ENCODE measurements around the gene RALGPS2. TPM values are rescaled to one million over a fixed set of nuclear protein-coding genes. Genes with fewer than 3 reads are reported as not detected.

The RALGPS2 gene, protein sequence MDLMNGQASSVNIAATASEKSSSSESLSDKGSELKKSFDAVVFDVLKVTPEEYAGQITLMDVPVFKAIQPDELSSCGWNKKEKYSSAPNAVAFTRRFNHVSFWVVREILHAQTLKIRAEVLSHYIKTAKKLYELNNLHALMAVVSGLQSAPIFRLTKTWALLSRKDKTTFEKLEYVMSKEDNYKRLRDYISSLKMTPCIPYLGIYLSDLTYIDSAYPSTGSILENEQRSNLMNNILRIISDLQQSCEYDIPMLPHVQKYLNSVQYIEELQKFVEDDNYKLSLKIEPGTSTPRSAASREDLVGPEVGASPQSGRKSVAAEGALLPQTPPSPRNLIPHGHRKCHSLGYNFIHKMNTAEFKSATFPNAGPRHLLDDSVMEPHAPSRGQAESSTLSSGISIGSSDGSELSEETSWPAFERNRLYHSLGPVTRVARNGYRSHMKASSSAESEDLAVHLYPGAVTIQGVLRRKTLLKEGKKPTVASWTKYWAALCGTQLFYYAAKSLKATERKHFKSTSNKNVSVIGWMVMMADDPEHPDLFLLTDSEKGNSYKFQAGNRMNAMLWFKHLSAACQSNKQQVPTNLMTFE
- total RNA-seq, result 64.8 TPM

DNA sequence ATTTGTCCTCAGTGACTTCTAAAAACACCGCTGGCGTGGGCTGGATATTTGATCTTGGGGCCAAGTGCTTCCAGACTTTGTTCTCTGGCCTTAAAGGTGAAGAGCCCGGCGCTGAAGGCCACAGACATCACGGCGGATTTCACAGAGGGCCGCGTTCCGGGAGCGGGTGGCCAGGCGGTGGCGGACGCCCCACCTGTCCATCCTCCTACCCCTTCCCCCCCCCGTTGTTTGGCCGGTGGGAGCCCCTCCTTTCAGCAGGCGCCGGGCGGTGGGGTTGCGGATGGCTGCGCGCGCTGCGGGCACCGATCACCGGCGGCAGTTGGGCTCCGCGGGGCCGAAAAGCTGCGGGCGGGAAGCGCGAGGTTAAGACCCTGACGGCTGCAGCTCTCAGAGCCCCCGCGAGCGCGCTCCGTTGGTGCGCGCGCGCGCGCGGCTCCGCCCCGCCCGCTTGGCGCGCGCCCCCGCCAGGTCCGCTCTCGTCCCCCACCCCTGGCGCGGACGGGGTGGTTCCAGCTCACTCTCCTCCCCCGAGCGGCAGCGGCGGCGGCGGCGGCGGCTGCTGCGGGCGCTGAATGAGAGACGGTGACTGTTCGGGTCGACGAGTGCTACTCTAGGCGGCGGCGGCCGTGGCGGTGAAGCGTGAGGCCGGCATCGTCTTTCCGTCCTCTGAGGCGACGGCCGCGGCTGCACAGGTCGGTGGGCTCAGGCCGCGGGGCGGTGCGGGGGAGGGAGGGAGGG lies at the start of gene RALGPS2:
TSS of gene RALGPS2 (plus strand) at position 517 of the 738 bp plus-strand sequence. CDS start 51,521 bp downstream, outside the sequence.
- FAIRE-seq, result no peak
- DNase-seq (ENCODE audit: low spot score in 2 of 2), result peak; percentile 77 to 78

DNA sequence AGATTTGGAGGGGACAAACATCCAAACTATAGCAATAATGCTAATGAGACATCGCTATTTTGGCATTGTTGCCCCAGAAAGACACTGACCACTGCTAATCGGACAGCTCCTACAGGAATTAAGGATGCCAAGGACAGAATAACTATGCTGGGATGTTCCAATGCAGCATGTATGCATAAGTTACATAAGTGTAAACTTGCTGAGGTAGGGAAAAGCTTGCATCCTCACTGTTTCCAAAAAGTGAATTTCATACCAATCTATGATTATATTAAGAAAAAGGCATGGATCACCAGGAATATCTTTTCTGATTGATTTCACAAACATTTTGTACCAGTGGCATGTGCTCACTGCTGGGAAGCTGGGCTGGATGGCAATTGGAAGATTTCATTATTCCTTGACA lies 45.8 kb upstream of the RALGPS2 start:
- no peak for FAIRE-seq
- DNase-seq (ENCODE audit: low spot score in 2 of 2), result no peak

DNA sequence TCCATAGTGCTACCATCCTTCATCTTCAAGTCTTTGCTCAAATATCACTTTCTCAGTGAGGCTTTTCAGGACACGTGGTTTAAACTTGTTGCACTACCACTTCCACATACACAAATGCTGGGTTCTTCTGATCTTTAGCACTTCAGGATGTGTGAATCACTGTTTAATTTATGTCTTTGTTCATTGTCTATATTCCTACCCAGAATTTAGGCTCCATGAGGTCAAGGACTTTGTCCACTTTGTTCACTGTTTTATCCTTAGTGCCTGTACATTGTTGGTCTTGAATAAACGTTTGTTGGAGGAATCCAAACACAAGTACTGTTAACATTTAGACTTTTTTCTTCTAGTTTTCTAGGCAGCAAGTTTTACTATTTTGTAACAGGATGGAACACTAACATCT lies 42.6 kb upstream of the RALGPS2 start:
- DNase-seq (ENCODE audit: low spot score in 2 of 2) (no peak), FAIRE-seq (no peak)

DNA sequence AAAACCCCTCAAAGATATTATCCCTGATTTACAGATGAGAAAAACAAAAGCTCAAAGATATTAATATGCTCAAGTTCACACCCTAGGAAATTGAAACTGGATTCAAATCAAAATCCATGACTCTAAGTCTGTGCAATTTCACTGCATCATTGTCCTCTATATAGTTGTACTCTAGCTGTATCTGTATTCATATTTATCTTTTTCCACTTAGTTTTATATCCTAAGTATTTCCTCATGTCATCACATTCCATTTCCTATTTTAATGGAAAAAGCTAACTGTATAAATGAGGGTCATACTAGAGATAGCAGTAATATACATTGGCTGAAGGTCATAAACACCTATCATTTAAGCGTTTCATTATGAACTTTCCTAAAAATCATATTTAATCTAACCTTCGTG lies 42.2 kb upstream of the RALGPS2 start:
- no peak for DNase-seq (ENCODE audit: low spot score in 2 of 2)
- no peak for FAIRE-seq

DNA sequence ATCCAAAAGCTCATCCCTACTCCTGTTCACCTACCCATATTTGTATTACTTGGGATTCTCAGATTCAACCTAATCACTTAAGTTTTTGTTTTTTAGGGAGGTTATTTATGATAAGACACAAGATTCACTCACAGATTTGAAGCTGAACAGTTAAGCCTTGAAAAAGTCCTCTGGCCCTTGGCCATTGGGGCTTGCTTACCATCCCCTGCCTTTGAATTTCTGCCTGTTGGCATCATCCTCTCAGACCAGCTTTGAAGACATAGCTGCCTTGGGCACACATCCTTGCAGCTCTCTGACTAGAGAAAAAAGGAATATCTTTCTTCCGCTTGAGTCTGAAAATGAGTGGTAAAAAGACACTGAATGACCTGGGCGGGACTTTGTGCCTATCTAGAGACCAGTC lies 41.8 kb upstream of the RALGPS2 start:
- no peak for DNase-seq (ENCODE audit: low spot score in 2 of 2)
- no peak for FAIRE-seq

DNA sequence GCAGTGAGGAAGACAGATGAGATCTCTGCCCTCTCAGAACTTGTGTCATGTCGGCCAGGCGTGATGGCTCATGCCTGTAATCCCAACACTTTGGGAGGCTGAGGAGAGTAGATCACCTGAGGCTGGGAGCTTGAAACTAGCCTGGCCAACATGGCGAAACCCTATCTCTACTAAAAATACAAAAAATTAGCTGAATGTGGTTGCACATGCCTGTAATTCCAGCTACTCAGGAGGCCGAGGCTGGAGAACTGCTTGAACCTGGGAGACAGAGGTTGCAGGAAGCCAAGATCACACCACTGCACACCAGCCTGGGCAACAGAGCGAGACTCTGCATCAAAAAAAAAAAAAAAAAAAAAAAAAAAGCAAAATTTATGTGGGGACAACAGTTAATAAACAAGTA lies 40.9 kb upstream of the RALGPS2 start:
- no peak for FAIRE-seq
- DNase-seq (ENCODE audit: low spot score in 2 of 2), result no peak

DNA sequence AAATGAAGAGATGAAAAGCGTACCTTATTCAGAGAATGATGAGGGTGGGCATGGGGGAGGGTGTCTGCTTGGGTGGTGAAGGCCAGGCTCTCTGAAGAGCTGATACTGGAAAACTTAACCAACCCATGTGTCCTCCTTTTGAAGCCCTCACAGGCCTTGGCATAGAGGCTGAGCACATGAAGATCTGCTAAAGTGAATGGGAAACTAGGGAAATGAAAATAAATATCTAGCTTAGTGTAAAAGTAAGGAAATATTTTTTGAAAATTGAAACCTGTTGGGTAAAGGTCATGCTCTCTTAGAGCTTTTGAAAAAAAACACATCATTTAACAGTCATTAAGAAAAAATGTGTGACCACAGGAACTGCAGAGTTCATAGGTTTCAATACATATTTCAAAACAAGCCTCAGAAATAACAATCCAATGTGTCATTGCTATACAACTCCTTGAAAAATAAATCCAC lies 40.5 kb upstream of the RALGPS2 start:
- no peak for FAIRE-seq

DNA sequence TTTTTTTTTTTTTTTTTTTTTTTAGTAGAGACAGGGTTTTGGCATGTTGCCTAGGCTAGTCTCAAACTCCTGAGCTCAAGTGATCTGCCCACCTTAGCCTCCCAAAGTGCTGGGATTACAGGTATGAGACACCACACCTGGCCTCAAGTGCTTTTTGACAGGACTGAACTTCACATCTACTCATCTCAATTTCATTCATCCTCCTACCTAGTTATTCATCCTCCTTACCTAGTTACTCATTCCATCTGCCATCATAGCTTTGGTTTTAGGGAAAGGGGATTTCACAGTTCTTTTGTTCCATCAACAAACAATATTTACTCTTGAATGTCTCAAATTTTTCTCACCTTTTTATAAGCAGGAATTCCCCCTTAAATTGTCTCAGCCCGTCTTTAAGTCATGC lies 38.6 kb upstream of the RALGPS2 start:
- FAIRE-seq, result no peak
- no peak for DNase-seq (ENCODE audit: low spot score in 2 of 2)

More for the DNA sequence above, 40.5 kb upstream of the RALGPS2 start:
- no peak for DNase-seq (ENCODE audit: low spot score in 2 of 2)

DNA sequence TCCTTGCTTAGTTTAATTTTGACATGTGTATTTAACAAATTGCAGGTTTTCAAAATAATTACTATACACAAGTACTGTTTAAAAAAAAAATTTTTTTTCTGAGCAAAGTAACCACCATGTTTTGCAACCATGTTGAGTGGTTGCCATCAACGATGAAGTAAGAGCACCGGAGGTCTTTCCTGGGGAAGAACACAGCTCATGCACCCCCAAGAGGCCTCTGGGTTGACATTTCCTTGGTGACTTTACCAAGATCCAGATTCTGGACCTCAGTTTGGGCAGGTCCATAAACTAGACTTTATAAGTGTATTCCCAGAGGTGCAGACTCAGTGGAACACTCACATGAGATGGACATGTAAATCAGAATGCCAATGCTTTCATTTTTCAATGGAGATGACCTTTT lies 36.8 kb upstream of the RALGPS2 start:
- FAIRE-seq (no peak), DNase-seq (ENCODE audit: low spot score in 2 of 2) (no peak)

DNA sequence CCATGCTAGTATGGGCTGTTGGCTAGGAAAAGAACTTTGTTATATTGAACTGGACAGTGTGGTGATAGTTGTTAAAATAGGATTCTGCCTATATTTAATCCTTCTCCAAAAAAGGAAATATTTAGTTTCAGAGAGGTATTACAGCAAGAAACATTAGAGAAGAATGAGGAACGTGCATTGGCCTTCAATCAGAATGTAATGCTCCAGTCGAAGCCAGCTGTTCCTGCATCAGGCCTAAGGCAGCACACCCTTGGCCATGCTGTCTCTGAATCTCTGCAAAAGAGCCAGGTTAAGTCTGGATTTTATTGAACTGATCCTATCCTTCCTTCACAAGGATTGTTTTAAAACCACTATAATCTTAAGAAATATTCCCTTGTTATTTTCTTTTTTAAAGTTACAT lies 35.3 kb upstream of the RALGPS2 start:
- FAIRE-seq, result no peak
- DNase-seq (ENCODE audit: low spot score in 2 of 2), result no peak

DNA sequence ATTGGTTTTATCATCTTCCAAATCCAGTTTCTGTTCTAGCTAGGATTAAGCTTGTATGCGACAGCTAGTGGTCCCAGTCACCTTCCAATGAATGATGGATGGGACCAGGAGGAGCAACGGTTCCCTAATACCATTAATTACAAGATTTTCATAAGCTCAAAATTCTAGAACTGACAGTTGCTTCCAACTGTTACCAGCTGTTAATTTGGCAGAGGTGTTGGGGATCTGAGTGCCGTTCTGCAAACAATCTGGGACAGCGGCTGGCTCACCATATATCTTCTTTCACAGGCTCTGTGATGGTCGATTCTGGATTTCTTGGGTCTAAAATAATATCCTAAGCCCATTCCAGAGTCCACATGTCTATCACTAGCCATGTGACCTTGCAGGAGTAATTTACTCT lies 34.5 kb upstream of the RALGPS2 start:
- FAIRE-seq, result no peak

DNA sequence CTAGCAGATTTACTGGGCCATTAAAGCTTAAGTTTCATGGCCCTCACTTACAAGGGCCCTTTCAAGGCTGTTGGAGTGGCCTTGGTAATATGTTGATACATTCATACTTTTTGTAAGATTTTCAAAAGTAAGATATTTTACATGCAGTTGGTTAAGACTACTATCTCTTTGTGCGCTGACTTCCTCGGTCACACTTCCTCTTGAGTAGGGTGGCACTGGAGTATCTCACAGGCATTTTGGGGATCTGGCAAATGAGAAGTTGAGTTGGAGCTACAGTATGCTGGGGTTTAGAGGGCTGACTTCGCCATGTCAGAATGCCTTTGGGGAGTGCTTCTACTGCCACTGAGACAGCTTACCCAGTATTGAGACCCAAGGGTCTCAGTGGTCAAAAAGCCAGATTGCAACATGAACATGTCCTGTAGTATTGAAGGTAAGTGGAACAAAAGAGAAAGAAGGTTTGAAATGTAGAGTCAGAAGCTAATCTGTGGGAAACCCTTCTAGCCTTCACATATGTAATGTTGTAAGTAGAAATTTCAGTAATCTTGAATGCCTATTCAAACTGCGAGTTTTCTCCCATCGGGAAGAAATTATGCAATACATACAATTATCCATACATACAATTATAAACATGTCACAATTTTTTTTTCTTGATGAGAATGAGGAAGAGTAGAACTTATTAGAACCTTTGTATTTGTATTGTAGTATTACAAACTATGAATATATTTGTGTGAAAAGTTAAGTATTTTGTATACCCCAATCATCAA lies 32.3 kb upstream of the RALGPS2 start:
- DNase-seq (ENCODE audit: low spot score in 2 of 2), result no peak
- no peak for FAIRE-seq

More for the DNA sequence above, 34.5 kb upstream of the RALGPS2 start:
- DNase-seq (ENCODE audit: low spot score in 2 of 2), result no peak

DNA sequence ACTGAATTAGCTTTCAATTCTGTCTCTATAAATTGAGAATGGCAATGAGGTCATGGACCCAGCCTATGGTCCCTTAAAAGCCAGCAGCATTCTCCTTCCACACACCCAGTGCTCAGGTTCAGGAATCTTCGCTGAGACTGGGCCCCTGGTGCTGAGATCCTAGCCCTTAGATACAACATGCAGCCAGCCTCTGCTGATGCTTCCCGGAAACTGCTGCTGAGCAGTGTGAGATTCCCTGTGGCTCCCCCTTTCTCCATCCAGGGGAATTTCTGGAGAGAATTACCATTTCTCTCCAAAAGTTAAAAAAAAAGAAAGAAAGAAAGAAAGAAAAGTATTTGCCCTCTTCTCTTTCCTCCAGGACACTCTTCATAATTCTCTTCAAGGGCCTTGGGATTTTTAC lies 31.7 kb upstream of the RALGPS2 start:
- DNase-seq (ENCODE audit: low spot score in 2 of 2) (no peak), FAIRE-seq (no peak)

DNA sequence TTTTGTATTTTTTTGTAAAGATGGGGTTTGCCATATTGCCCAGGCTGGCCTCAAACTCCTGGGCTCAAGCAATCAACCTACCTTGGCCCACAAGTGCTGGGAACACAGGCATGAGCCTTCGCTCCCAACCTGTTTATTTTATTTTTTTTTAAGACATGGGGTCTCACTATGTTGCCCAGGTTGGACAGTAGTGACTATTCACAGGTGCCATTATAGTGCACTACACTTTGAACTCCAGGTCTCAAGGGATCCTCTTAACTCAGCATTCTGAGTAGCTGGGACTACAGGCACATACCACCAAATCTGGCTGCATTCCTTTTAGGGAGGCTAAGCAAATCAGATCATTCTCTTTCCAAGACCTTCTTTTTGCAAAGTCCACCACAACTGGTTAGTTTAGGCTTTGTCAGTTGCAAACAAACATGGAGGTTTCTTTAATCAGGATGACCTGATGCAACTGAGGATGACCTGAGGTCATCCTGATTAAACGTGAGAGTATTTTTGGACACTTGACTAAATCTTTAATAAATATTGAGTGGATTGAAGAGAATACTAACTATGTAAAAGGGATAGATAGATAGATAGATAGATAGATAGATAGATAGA lies 30.0 kb upstream of the RALGPS2 start:
- no peak for DNase-seq (ENCODE audit: low spot score in 2 of 2)
- no peak for FAIRE-seq

DNA sequence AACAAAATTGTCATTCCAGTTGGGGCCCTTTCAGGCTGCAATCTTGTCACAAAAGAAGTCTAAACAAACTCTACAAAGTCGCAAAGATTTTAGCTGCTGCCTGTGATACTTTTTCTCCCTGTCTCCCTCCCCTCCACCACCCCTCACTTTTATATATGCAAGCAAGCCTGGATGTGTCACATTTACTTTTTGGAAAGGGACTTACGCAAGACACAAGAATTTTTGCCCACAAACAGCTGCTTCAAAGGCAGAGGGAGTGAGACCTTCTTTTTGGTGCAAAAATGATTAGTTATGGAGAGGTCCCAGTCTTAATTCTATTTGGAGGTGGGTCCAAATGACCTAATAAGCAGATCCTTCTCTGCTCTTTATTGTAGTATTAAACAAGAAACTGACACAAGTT lies 22.9 kb upstream of the RALGPS2 start:
- DNase-seq (ENCODE audit: low spot score in 2 of 2), result no peak
- FAIRE-seq, result no peak

DNA sequence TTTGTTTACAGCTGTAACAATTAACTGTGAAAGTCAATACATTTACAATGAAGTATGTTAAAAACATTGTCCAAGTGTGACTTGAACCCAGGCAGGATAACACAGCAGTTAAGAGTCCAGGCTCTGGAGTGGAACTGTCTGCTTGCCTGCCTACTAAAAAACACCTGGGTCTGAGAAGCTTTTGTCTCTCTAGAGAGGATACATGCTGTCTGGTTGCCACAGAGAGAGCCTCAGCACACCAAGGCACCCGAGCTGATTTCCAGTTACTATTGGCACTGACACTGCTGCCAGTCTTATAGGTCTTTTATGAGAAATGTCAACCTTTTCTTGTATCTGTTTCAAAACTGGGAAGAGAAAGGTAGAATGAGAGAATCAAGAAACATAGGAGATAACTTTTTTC lies 20.2 kb upstream of the RALGPS2 start:
- FAIRE-seq (no peak), DNase-seq (ENCODE audit: low spot score in 2 of 2) (no peak)

DNA sequence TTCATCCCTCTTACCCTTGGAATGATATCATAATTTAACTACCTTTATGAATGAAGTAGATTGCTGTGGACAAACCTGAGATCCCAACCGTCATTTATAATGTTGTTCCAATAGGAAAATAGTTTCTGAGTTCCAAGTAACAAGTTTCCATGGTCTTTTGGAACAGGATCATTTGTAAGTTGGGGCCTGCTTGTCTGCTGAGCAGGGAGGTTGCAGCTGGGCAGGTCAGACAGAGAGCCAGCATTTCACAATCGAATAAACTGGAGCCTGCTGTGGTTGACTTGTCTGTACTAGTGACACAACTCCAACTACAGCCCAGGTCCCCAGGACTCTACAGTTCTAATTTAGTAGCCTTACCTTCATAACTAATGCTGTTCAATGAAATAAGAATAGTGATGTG lies 18.6 kb upstream of the RALGPS2 start:
- no peak for DNase-seq (ENCODE audit: low spot score in 2 of 2)
- FAIRE-seq, result no peak

DNA sequence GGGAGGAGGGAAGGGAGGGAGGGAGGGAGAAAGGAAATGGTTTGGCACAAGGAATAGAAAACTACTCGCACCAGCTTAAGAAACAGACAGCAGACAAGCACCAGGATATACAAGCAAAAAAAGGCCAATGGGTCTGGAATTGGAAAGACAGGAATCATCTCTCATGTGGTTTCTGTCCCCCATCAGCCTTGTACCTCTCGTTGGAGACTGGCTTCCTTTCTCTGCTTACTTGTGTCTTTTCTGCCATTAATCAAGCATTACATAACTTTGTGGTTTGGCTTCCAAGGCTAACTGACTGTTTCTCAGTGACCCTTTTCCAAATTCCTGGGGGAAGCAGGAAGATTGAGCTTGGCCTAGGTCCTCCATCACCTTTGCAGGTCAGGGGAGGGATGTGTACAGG lies 11.8 kb upstream of the RALGPS2 start:
- FAIRE-seq (no peak), DNase-seq (ENCODE audit: low spot score in 2 of 2) (no peak)

DNA sequence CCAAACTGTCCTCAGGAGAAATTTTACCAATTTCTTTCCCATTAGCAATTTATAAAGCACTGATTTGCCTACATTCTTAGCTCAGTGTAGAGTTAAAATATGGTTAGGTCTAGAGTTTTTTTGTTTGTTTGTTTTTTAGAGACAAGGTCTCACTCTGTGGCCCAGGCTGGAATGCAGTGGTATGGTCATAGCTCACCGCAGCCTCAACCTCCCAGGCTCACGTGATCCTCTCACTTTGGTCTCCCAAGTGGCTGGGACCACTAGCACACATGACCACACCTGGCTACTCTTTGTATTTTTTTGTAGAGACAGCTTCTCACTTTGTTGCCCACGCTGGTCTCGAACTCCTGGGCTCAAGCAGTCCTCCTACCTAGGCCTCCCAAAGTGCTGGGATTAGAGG lies 10.6 kb upstream of the RALGPS2 start:
- DNase-seq (ENCODE audit: low spot score in 2 of 2) (no peak), FAIRE-seq (no peak)

DNA sequence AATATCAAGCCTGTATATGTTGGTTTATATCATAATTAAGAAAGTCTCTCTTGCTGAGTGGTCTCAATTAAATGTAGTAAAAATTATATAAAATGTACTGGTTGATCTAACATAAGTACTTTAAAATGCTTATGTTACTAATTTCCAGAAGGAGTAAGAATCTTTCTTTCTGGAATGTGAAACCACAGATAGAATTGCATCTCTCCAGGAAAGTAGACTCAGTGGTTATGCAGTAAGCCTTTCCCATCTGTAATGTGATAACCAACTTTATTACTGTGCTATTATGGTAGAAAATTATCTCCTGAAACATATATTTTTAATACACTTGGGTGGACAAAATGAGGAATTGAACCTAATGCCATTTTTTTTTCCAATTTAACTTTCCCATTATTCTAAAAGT lies 8.9 kb upstream of the RALGPS2 start:
- FAIRE-seq (no peak), DNase-seq (ENCODE audit: low spot score in 2 of 2) (no peak)

Measured in frontal cortex (tissue), 4 donors.